Neural progenitor cell (in vitro differentiated cells): ENCODE results near the gene PLA1A.

ENCODE experiments used
- EZH2phosphoT487 ChIP-seq: fragments of 200-600 bp; sonication (generic); IDR thresholded peaks from 2 replicates; pipeline ENCODE4 v1.6.1; 2017; ENCODE audit warnings: antibody characterized with exemption
- TF ChIP-seq, protein P1 (sequence below): fragments of 200-600 bp; sonication (generic); IDR thresholded peaks from 2 replicates; pipeline ENCODE4 v1.5.1; 2017; ENCODE audit warnings: antibody characterized with exemption, mild to moderate bottlenecking

GRCh38 chr3:119569156-119569555 is 28.5 kb upstream of the PLA1A start:
- TF ChIP-seq, protein P1, sequence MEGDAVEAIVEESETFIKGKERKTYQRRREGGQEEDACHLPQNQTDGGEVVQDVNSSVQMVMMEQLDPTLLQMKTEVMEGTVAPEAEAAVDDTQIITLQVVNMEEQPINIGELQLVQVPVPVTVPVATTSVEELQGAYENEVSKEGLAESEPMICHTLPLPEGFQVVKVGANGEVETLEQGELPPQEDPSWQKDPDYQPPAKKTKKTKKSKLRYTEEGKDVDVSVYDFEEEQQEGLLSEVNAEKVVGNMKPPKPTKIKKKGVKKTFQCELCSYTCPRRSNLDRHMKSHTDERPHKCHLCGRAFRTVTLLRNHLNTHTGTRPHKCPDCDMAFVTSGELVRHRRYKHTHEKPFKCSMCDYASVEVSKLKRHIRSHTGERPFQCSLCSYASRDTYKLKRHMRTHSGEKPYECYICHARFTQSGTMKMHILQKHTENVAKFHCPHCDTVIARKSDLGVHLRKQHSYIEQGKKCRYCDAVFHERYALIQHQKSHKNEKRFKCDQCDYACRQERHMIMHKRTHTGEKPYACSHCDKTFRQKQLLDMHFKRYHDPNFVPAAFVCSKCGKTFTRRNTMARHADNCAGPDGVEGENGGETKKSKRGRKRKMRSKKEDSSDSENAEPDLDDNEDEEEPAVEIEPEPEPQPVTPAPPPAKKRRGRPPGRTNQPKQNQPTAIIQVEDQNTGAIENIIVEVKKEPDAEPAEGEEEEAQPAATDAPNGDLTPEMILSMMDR, result no peak
- TF ChIP-seq EZH2phosphoT487, result no peak
